Measurements from ENCODE around the gene MAP2K3. TPM values are rescaled to one million over a fixed set of nuclear protein-coding genes. Genes with fewer than 3 reads are reported as not detected.
A peak's percentile ranks its signal among the peaks of the same experiment; 100 is the strongest.

Gene MAP2K3
- total RNA-seq, 4 donors from 2014 or later: 15.7 to 170 (median 63.8) TPM

DNA sequence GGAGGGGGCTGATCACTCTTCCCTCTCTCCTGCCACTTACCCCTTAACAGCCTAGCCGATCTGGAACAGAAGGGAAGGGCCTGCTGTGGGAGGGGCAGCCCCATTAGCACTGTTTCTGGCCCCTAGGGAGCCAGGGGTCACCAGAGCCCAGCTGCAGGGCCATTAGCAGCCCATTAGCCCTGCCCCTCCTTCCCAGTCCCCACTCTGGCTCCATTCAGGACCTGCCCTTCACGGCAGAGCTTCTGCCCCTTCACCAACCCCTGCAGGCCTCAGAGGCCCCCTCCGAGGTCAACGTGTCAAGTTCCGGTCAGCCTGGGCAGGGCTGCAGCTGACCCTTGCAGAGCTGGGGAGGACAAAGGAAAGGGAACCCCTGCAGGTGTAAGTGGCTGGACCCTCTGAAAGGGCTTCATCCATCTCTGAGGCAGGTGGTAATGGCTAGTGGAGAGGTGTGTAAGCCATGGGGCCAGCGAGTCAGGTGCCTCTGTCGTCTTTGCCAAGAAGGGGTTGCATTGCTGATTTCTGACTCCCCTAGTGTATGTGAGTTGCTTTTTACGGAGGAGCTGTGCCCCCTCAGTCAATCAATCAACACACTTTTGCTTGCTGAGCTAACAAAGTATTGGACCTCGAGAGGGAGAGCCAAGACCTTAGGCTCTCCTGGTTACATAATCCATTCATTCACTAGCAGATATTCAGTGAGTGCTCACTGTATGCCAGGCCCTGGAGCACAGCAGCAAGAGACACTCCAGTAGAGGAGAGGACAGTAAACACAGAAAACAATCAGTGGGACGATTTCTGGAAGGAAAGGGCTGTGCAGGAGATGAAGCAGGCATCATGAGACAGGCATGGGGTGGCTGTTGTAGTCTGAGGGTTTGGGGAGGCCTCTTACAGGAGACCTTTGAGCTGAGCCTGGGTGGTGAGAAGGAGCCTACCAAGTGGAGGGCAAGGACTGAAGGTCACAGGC lies 73.5 kb downstream of the MAP2K3 start:
- in situ Hi-C loops (cut with MboI; ENCODE audit: low sequenced_read_pairs in 4 of 4): no loop called here
- DNase-seq (no peak), ATAC-seq (no peak)
- Histone ChIP-seq H3K27me3 (no peaks in the 10 kb centered on the region), H3K4me3 (no peak overlapping the region), H3K4me1 (no peaks in the 10 kb centered on the region), H3K36me3 (no peaks in the 10 kb centered on the region), H3K9me3 (no peaks in the 10 kb centered on the region), H3K27ac (no peak overlapping the region)
- intact Hi-C loops (cut with DNase I; ENCODE audit: low total_unique reads): no loop called here
- TF ChIP-seq, protein P1, sequence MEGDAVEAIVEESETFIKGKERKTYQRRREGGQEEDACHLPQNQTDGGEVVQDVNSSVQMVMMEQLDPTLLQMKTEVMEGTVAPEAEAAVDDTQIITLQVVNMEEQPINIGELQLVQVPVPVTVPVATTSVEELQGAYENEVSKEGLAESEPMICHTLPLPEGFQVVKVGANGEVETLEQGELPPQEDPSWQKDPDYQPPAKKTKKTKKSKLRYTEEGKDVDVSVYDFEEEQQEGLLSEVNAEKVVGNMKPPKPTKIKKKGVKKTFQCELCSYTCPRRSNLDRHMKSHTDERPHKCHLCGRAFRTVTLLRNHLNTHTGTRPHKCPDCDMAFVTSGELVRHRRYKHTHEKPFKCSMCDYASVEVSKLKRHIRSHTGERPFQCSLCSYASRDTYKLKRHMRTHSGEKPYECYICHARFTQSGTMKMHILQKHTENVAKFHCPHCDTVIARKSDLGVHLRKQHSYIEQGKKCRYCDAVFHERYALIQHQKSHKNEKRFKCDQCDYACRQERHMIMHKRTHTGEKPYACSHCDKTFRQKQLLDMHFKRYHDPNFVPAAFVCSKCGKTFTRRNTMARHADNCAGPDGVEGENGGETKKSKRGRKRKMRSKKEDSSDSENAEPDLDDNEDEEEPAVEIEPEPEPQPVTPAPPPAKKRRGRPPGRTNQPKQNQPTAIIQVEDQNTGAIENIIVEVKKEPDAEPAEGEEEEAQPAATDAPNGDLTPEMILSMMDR (IDR thresholded peaks at IDR 0.05 in 4 of 5, conservative IDR thresholded peaks at IDR 0.05 in 1 of 5): no peak
- no peak for TF ChIP-seq POLR2A (IDR thresholded peaks at IDR 0.05)

DNA sequence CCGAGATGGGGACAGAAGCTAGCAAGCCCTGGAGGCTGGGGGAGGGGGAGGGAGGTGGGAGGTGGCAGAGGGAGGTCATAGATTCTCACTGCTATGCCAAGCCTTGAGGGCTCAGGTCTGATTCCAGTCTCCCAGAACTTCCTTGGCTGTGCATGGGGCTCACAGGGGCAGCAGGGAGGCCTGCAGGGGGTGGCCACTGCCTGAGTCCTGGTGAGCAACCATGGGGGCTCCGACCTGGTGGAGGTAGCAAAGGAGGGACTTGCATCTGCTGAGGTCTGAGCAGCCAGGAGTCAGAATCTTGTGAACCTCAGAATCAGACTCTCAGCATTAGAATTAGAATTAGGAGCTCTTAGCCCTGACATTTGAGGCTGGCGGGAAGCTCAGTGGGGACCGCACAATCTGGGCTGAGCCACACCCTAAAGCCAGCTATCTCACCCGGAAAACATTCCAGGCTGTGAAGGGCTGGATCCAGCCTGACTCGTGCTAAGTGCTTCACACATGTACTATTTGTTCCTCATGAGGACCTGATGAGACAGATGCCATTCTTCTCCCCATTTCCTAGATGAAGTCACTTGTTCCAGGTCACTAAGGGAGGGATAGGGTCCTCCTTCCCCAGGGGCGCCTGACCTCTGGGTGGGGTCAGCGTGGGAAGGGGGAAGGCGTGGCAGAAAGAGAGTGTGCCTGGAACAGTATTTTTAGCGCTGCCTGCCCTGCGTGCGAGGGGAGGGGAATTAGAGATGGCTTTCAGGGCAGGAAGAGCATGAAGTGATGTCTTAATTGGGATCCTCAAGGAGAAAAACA lies 74.4 kb downstream of the MAP2K3 start:
- Histone ChIP-seq H3K36me3 (no peaks in the 10 kb centered on the region), H3K27me3 (no peaks in the 10 kb centered on the region), H3K27ac (no peak overlapping the region), H3K4me1 (no peaks in the 10 kb centered on the region), H3K4me3 (no peak overlapping the region), H3K9me3 (no peaks in the 10 kb centered on the region)
- in situ Hi-C loops (cut with MboI; ENCODE audit: low sequenced_read_pairs in 4 of 4) (no loop called here), intact Hi-C loops (cut with DNase I; ENCODE audit: low total_unique reads) (no loop called here)
- peak in 1 of 2 donors; percentile 50 for ATAC-seq
- DNase-seq: no peak
- TF ChIP-seq POLR2A (IDR thresholded peaks at IDR 0.05): no peak
- TF ChIP-seq, protein P1 (IDR thresholded peaks at IDR 0.05 in 4 of 5, conservative IDR thresholded peaks at IDR 0.05 in 1 of 5): no peak

DNA sequence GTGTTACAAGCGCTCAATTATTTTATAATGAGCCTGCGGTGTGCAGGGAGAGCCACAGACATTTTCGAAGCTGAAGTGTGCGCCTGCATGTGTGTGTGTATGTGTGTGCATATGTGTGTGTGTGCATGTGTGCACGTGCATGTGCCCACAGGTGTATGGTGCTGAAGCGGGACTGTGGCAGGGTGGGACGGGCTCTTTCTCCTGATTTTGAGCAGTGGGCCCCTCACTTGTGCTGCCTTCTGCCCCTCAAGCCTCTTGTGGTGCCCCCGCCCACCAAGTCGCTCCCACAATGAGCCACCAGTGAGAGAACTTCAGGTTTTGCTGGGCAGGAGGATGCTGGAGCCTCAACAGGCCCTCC lies 75.0 kb downstream of the MAP2K3 start:
- intact Hi-C loops (cut with DNase I; ENCODE audit: low total_unique reads) (no loop called here), in situ Hi-C loops (cut with MboI; ENCODE audit: low sequenced_read_pairs in 4 of 4) (no loop called here)
- TF ChIP-seq POLR2A (IDR thresholded peaks at IDR 0.05): no peak
- TF ChIP-seq, protein P1 (IDR thresholded peaks at IDR 0.05 in 4 of 5, conservative IDR thresholded peaks at IDR 0.05 in 1 of 5): no peak
- H3K4me1 ChIP-seq: no peaks in the 10 kb centered on the region
- no peaks in the 10 kb centered on the region for H3K27me3 ChIP-seq
- H3K4me3 ChIP-seq: no peak overlapping the region
- DNase-seq (no peak), ATAC-seq (no peak)
- no peak overlapping the region for H3K27ac ChIP-seq
- no peaks in the 10 kb centered on the region for H3K9me3 ChIP-seq
- no peaks in the 10 kb centered on the region for H3K36me3 ChIP-seq

DNA sequence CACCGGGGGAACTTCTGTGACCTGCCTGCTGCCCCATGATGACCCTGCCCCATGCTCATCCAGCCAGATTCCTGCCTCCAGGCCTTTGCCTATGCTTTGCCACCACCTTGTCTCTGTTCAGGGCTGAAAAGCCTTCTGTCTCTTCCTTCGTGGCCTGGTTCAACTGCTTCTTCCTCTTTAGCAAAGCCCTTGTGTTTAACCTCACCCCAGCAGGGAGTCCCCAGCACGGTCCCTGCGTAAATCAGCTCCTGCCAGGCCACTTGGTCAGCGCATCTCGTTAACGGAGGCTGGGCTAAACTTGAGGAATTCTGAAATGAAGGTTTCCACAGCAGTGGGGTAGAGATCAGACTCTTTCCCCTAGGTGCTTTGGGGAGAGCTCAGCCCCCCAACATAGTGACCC lies 75.5 kb downstream of the MAP2K3 start:
- ATAC-seq: no peak
- Histone ChIP-seq H3K27me3 (no peaks in the 10 kb centered on the region), H3K4me1 (no peaks in the 10 kb centered on the region), H3K9me3 (no peaks in the 10 kb centered on the region), H3K27ac (no peak overlapping the region), H3K4me3 (no peak overlapping the region), H3K36me3 (no peaks in the 10 kb centered on the region)
- in situ Hi-C loops (cut with MboI; ENCODE audit: low sequenced_read_pairs in 4 of 4) (no loop called here), intact Hi-C loops (cut with DNase I; ENCODE audit: low total_unique reads) (no loop called here)
- no peak for TF ChIP-seq POLR2A (IDR thresholded peaks at IDR 0.05)
- TF ChIP-seq, protein P1 (IDR thresholded peaks at IDR 0.05 in 4 of 5, conservative IDR thresholded peaks at IDR 0.05 in 1 of 5): no peak
- DNase-seq: no peak

All from gastrocnemius medialis (tissue), 4 donors.